HEK293 (cell line): ENCODE results near the gene CALCOCO1.
A peak's percentile ranks its signal among the peaks of the same experiment; 100 is the strongest.

Source experiments
- BCL11A ChIP-seq: fragments of 450-650 bp; formaldehyde crosslinking; IDR thresholded peaks from 2 replicates; pipeline ENCODE4 v1.5.1; 2016; ENCODE audit warnings: low read depth, missing biosample characterization, missing genetic modification characterization
- GLIS1 ChIP-seq: fragments of 450-650 bp; formaldehyde crosslinking; IDR thresholded peaks from 2 replicates; pipeline ENCODE4 v1.5.1; 2016; ENCODE audit warnings: missing biosample characterization, missing genetic modification characterization
- KLF16 ChIP-seq: fragments of 450-650 bp; formaldehyde crosslinking; IDR thresholded peaks from 2 replicates; pipeline ENCODE4 v1.5.1; 2017; ENCODE audit warnings: missing biosample characterization, missing genetic modification characterization
- PRDM2 ChIP-seq: fragments of 450-650 bp; formaldehyde crosslinking; IDR thresholded peaks from 2 replicates; pipeline ENCODE4 v1.5.1; 2016; ENCODE audit warnings: missing biosample characterization, missing genetic modification characterization, borderline replicate concordance
- TCF7L2 ChIP-seq: IDR thresholded peaks from 2 replicates; pipeline ENCODE4 v1.6.1; 2011; ENCODE audit warnings: low read depth, mild to moderate bottlenecking, inconsistent platforms, low read length, moderate library complexity, borderline replicate concordance
- WT1 ChIP-seq: fragments of 450-650 bp; formaldehyde crosslinking; IDR thresholded peaks from 2 replicates; pipeline ENCODE4 v1.5.1; 2016; ENCODE audit warnings: missing biosample characterization, missing genetic modification characterization
- YY1 ChIP-seq: fragments of 450-650 bp; formaldehyde crosslinking; IDR thresholded peaks from 2 replicates; pipeline ENCODE4 v1.5.1; 2018; ENCODE audit warnings: missing biosample characterization, missing genetic modification characterization
- ZBTB17 ChIP-seq: fragments of 450-650 bp; formaldehyde crosslinking; IDR thresholded peaks from 2 replicates; pipeline ENCODE4 v1.5.1; 2016; ENCODE audit warnings: missing biosample characterization, missing genetic modification characterization
- ZBTB48 ChIP-seq: fragments of 450-650 bp; formaldehyde crosslinking; IDR thresholded peaks from 2 replicates; pipeline ENCODE4 v1.5.1; 2016; ENCODE audit warnings: missing biosample characterization, missing genetic modification characterization
- ZFP69B ChIP-seq: fragments of 450-650 bp; formaldehyde crosslinking; IDR thresholded peaks from 2 replicates; pipeline ENCODE4 v1.5.1; 2016; ENCODE audit warnings: missing biosample characterization, missing genetic modification characterization
- ZNF132 ChIP-seq: fragments of 450-650 bp; formaldehyde crosslinking; IDR thresholded peaks from 2 replicates; pipeline ENCODE4 v1.5.1; 2017; ENCODE audit warnings: missing biosample characterization, missing genetic modification characterization, borderline replicate concordance
- ZNF138 ChIP-seq: fragments of 450-650 bp; formaldehyde crosslinking; IDR thresholded peaks from 2 replicates; pipeline ENCODE4 v1.5.1; 2016; ENCODE audit warnings: missing biosample characterization, missing genetic modification characterization, borderline replicate concordance
- ZNF184 ChIP-seq: fragments of 450-650 bp; IDR thresholded peaks from 2 replicates; pipeline ENCODE4 v1.5.1; 2018; ENCODE audit warnings: missing biosample characterization, mild to moderate bottlenecking, missing genetic modification characterization
- ZNF24 ChIP-seq: fragments of 450-650 bp; formaldehyde crosslinking; IDR thresholded peaks from 2 replicates; pipeline ENCODE4 v1.5.1; 2016; ENCODE audit warnings: missing biosample characterization, missing genetic modification characterization
- ZNF248 ChIP-seq: fragments of 450-650 bp; formaldehyde crosslinking; IDR thresholded peaks from 2 replicates; pipeline ENCODE4 v1.5.1; 2017; ENCODE audit warnings: missing biosample characterization, missing genetic modification characterization
- ZNF302 ChIP-seq: fragments of 450-650 bp; formaldehyde crosslinking; IDR thresholded peaks from 2 replicates; pipeline ENCODE4 v1.5.1; 2016; ENCODE audit warnings: missing biosample characterization, missing genetic modification characterization, low read depth
- ZNF391 ChIP-seq: fragments of 450-650 bp; formaldehyde crosslinking; IDR thresholded peaks from 2 replicates; pipeline ENCODE4 v1.5.1; 2016; ENCODE audit warnings: low read depth, missing biosample characterization, missing genetic modification characterization, borderline replicate concordance
- ZNF404 ChIP-seq: fragments of 450-650 bp; formaldehyde crosslinking; IDR thresholded peaks from 2 replicates; pipeline ENCODE4 v1.5.1; 2017; ENCODE audit warnings: missing biosample characterization, missing genetic modification characterization
- ZNF558 ChIP-seq: fragments of 450-650 bp; formaldehyde crosslinking; IDR thresholded peaks from 2 replicates; pipeline ENCODE4 v1.5.1; 2016; ENCODE audit warnings: missing biosample characterization, missing genetic modification characterization
- ZNF585B ChIP-seq: fragments of 450-650 bp; formaldehyde crosslinking; IDR thresholded peaks from 2 replicates; pipeline ENCODE4 v1.5.1; 2016; ENCODE audit warnings: missing biosample characterization, missing genetic modification characterization
- ZNF621 ChIP-seq: fragments of 450-650 bp; formaldehyde crosslinking; IDR thresholded peaks from 2 replicates; pipeline ENCODE4 v1.5.1; 2017; ENCODE audit warnings: missing biosample characterization, missing genetic modification characterization
- ZNF626 ChIP-seq: fragments of 450-650 bp; sonication (Bioruptor Pico); formaldehyde crosslinking; IDR thresholded peaks from 2 replicates; pipeline ENCODE4 v1.5.1; 2018; ENCODE audit warnings: missing biosample characterization, missing genetic modification characterization, inconsistent platforms
- ZNF664 ChIP-seq: fragments of 450-650 bp; formaldehyde crosslinking; IDR thresholded peaks from 2 replicates; pipeline ENCODE4 v1.5.1; 2016; ENCODE audit warnings: missing biosample characterization, missing genetic modification characterization
- ZNF768 ChIP-seq: fragments of 450-650 bp; formaldehyde crosslinking; IDR thresholded peaks from 2 replicates; pipeline ENCODE4 v1.5.1; 2018; ENCODE audit warnings: missing biosample characterization, mild to moderate bottlenecking, missing genetic modification characterization
- ZNF776 ChIP-seq: fragments of 450-650 bp; formaldehyde crosslinking; IDR thresholded peaks from 2 replicates; pipeline ENCODE4 v1.5.0; 2017; ENCODE audit warnings: missing biosample characterization, missing genetic modification characterization, borderline replicate concordance
- ZNF792 ChIP-seq: fragments of 450-650 bp; formaldehyde crosslinking; IDR thresholded peaks from 2 replicates; pipeline ENCODE4 v1.5.1; 2016; ENCODE audit warnings: missing biosample characterization, missing genetic modification characterization
- TF ChIP-seq, protein P1 (sequence below): fragments of 450-650 bp; formaldehyde crosslinking; IDR thresholded peaks from 2 replicates; pipeline ENCODE4 v1.5.1; 2016; ENCODE audit warnings: missing biosample characterization, missing genetic modification characterization
- TF ChIP-seq, protein P2 (sequence below): fragments of 450-650 bp; formaldehyde crosslinking; IDR thresholded peaks from 2 replicates; pipeline ENCODE4 v1.5.1; 2016; ENCODE audit warnings: missing biosample characterization, missing genetic modification characterization
- TF ChIP-seq, protein P3 (sequence below): fragments of 450-650 bp; formaldehyde crosslinking; IDR thresholded peaks from 2 replicates; pipeline ENCODE4 v1.5.1; 2017; ENCODE audit warnings: missing biosample characterization, missing genetic modification characterization

The CALCOCO1 gene

GRCh38 chr12:53675701-53676607 lies 51.3 kb downstream of the CALCOCO1 start, which contains the start of gene ATP5MC2 (continued):
- TF ChIP-seq ZNF391 (tag by site-specific recombination) (peak; percentile 15), ZNF585B (tag by site-specific recombination) (no peak), ZNF776 (tag by site-specific recombination) (no peak), KLF16 (tag by site-specific recombination) (peak; percentile 97), ZNF792 (0 out of 2 replicates have a peak, but pooled peaks have one; percentile 14), ZNF24 (tag by site-specific recombination) (peak; percentile 74), ZNF768 (no peak), YY1 (tag by site-specific recombination) (peak; percentile 96), ZBTB48 (peak; percentile 79), ZNF626 (tag by site-specific recombination) (no peak), ZNF664 (no peak), GLIS1 (tag by site-specific recombination) (peak; percentile 80), ZFP69B (tag by site-specific recombination) (peak; percentile 66; the same call in 1 of the 2 replicates), TCF7L2 (no peak), ZNF302 (tag by site-specific recombination) (no peak), ZNF621 (tag by site-specific recombination) (no peak), BCL11A (no peak), ZNF248 (no peak), ZNF558 (tag by site-specific recombination) (peak; percentile 55; the same call in 1 of the 2 replicates), ZNF132 (no peak), PRDM2 (tag by site-specific recombination) (no peak), ZNF138 (tag by site-specific recombination) (no peak), ZBTB17 (tag by site-specific recombination) (peak; percentile 100), ZNF404 (tag by site-specific recombination) (no peak), ZNF184 (tag by site-specific recombination) (no peak), WT1 (tag by site-specific recombination) (no peak; the same call in 1 of the 2 replicates)
- TF ChIP-seq, protein P1, sequence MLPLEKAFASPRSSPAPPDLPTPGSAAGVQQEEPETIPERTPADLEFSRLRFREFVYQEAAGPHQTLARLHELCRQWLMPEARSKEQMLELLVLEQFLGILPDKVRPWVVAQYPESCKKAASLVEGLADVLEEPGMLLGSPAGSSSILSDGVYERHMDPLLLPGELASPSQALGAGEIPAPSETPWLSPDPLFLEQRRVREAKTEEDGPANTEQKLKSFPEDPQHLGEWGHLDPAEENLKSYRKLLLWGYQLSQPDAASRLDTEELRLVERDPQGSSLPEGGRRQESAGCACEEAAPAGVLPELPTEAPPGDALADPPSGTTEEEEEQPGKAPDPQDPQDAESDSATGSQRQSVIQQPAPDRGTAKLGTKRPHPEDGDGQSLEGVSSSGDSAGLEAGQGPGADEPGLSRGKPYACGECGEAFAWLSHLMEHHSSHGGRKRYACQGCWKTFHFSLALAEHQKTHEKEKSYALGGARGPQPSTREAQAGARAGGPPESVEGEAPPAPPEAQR (tag by site-specific recombination) = no peak
- TF ChIP-seq, protein P2, sequence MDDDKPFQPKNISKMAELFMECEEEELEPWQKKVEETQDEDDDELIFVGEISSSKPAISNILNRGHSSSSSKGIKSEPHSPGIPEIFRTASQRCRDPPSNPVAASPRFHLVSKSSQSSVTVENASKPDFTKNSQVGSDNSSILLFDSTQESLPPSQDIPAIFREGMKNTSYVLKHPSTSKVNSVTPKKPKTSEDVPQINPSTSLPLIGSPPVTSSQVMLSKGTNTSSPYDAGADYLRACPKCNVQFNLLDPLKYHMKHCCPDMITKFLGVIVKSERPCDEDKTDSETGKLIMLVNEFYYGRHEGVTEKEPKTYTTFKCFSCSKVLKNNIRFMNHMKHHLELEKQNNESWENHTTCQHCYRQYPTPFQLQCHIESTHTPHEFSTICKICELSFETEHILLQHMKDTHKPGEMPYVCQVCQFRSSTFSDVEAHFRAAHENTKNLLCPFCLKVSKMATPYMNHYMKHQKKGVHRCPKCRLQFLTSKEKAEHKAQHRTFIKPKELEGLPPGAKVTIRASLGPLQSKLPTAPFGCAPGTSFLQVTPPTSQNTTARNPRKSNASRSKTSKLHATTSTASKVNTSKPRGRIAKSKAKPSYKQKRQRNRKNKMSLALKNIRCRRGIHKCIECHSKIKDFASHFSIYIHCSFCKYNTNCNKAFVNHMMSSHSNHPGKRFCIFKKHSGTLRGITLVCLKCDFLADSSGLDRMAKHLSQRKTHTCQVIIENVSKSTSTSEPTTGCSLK (tag by site-specific recombination) = no peak
- TF ChIP-seq, protein P3, sequence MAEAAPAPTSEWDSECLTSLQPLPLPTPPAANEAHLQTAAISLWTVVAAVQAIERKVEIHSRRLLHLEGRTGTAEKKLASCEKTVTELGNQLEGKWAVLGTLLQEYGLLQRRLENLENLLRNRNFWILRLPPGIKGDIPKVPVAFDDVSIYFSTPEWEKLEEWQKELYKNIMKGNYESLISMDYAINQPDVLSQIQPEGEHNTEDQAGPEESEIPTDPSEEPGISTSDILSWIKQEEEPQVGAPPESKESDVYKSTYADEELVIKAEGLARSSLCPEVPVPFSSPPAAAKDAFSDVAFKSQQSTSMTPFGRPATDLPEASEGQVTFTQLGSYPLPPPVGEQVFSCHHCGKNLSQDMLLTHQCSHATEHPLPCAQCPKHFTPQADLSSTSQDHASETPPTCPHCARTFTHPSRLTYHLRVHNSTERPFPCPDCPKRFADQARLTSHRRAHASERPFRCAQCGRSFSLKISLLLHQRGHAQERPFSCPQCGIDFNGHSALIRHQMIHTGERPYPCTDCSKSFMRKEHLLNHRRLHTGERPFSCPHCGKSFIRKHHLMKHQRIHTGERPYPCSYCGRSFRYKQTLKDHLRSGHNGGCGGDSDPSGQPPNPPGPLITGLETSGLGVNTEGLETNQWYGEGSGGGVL (tag by site-specific recombination) = no peak
